KBM-7 (cell line): ENCODE data around the gene NIPBL.
A peak's percentile ranks its signal among the peaks of the same experiment; 100 is the strongest.
"Not testable (repeated sequence)": the region's sequence is repeated elsewhere in the genome, so short reads cannot be mapped to it uniquely, and the experiment has no call there.

Source experiments
- DNase-seq: peaks from one replicate; pipeline ENCODE4 v3.0.0-alpha.2; 2015
- in situ Hi-C: fragments of 300-500 bp; cut with MboI; formaldehyde crosslinking; loops from 2 replicates; pipeline ENCODE4 v1.14.3; 2020; ENCODE audit warnings: low sequenced_read_pairs, low pct_unique_long_range_greater_than_20kb, mixed read lengths

The NIPBL gene

DNA sequence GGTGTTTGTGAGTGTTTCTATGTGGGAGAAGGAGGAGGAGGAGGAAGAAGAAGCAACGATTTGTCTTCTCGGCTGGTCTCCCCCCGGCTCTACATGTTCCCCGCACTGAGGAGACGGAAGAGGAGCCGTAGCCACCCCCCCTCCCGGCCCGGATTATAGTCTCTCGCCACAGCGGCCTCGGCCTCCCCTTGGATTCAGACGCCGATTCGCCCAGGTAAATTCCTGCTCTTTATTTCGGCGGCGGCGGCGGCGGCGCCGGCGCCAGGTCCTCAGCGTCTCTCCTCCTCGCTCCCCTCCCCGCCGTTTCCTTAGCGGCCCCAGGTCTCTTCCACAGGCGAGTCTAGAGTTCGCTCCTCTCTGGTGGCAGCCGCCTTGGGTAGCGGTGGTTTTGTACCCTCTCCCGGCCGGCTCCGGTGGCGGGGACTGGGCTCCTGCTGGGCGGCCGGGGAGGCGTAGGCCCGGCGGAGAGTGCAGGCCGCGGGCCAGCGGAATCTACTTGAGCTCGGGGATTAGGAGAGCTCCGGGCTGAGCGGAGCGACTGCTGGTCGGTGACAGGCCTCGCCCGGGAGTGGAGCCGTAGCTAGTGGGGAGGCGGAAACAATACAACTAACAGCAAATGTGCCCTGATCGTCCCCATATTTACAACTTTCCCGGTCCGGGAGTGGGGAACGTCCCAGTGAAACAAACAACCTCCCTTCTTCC is 547 bp downstream of the NIPBL start:
- in situ Hi-C loops: no loop called here
- peak; percentile 74 for DNase-seq

DNA sequence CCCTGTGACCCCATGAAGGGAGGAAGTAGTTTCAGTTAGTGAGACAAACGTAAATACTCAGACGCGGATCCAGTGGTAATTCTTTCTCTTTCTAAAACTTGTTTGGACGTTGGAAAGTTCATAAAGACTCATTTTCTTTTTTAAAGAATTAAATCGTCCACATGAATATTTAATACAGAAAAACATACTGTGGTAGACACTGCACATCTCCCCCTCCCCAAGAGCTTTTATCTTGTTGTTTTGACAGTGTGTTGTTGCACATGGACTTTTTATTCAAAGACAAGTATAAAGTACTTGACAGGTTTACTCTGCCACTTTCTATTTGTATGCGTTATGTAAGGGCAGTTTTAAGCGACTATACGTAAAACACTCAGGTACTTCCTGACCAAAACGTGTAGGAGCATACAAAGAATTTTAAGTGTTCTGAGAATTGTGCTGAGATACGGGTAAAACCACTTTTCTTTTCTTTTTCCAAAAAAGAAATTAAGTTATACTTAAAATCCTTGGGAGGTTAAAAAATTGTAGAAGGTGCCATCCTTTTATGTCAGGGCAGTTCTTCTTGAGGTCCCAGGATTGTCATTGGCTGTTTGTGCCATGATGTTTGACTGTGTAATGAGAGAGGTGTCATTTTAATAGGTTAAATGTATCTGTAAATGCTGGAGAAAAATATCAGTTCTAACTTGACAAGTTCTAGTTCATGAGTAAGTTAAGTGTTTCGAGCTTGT is 1.3 kb downstream of the NIPBL start:
- in situ Hi-C loops: no loop called here
- peak; percentile 47 for DNase-seq

DNA sequence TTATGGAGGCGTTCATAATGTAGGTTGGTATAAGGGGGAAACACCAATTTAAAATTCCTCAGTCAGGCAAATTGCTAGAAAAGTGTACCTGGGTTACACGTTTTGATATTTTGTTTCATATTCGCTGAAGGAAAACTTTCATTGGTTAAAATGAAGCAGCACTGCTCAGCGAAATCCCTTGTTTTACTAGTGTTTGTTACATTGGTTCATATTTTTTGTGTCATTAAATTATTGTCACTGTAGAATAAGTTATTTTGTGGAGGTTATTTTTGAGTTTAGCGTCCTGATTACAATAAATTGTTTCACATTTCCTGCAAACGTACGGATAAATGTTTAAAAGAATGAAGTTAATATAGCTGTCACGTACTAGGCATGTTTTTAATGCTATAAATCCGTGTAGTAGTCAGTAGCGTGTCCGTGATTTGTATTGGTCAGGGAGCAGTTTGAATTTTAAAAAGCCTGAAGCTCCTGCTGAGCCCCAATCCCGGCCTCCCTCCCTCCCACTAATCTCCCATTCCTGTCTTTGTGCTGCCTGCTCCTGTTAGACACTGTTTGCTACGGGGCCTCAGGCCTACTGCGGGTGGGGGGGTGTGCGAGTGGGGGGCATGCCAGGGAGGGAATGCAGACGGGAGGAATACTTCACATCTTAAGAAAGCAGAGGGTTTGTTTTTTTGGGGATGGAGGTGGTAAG is 2.0 kb downstream of the NIPBL start:
- in situ Hi-C loops: no loop called here
- peak; percentile 28 for DNase-seq

DNA sequence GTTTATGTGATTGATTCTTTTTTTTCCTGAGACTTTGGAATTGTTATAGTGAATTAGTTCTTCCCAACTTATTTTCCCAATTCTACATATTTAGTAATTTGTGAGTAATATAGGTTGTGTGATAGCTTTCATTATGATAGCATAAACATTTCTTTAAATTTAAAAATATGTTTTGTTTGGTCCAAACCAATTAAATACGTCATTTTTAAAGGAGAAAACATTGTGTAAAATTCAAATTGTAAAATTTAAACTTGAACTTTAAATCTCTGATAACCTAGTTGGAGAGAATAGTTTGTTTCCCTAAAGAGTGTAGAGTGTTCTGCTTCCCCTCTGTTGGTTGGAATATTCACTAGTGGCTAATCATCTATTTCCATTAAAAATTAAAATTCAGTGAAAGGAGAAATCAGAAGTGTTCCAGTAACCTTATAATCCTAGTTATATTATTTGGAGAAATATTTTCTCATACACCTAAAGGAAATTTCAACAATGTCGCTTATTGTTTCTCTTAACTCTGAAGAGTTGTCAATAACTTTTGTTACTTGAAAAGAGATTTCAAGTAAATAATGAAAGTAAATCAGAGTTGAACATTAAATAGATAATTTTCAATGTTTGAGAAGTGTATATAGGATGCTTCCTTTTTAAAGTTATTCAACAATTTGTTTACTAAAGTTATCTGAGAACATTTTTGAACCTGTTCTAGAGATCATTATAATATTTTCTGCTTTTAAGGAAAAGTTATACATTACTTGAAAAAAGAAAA is 2.9 kb downstream of the NIPBL start:
- DNase-seq: no peak

DNA sequence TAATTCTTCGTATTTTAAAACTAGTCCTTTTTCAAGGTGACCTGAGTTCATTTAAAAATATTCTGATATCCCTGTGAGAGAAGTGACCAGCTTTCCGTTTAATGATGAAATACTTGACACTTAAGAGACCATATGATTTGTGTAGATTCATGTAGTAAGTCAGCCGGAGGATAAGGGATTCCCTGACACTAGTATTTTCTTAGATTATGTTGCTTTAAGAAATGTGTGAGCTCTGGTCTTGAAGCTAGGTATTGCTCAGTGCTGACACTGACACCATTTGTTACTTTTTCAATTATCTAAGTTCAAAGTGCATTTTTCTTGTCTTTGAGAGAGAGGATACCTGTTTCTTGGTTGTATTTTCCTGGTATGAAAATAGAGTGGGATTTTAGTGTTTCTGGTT is 4.2 kb downstream of the NIPBL start:
- in situ Hi-C loops: no loop called here
- DNase-seq: no peak

More for the DNA sequence above, 2.9 kb downstream of the NIPBL start:
- in situ Hi-C loops: no loop called here

- no peak for DNase-seq
- in situ Hi-C loops: no loop called here
Measured at GRCh38 chr5:36881304-36881703, 4.7 kb downstream of the NIPBL start.

GRCh38 chr5:36881807-36882206 is 5.2 kb downstream of the NIPBL start:
- no peak for DNase-seq
- in situ Hi-C loops: no loop called here

DNA sequence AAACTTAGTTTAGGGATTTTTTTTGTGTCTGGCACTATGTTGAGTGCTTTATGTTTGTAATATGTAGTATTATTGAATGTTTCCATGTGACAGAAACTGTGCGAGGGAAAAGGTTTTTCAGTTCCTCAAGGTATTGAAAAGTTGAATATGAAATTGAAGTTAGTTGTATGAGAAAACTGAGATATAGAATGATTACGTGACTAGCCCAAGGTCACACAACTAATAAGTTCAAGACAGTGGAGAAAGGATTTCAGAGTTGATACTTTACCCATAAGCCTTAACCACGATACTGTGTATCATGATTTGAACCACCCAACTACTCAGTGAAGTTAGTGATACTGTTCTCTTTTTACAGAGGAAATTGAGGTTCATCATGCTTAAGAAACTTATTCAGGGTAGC is 5.7 kb downstream of the NIPBL start:
- in situ Hi-C loops: no loop called here
- DNase-seq: no peak

- in situ Hi-C loops: no loop called here
- DNase-seq: no peak
Measured at GRCh38 chr5:36883894-36884462, 7.4 kb downstream of the NIPBL start.

- no peak for DNase-seq
- in situ Hi-C loops: no loop called here
Measured at GRCh38 chr5:36885149-36885548, 8.6 kb downstream of the NIPBL start.

DNA sequence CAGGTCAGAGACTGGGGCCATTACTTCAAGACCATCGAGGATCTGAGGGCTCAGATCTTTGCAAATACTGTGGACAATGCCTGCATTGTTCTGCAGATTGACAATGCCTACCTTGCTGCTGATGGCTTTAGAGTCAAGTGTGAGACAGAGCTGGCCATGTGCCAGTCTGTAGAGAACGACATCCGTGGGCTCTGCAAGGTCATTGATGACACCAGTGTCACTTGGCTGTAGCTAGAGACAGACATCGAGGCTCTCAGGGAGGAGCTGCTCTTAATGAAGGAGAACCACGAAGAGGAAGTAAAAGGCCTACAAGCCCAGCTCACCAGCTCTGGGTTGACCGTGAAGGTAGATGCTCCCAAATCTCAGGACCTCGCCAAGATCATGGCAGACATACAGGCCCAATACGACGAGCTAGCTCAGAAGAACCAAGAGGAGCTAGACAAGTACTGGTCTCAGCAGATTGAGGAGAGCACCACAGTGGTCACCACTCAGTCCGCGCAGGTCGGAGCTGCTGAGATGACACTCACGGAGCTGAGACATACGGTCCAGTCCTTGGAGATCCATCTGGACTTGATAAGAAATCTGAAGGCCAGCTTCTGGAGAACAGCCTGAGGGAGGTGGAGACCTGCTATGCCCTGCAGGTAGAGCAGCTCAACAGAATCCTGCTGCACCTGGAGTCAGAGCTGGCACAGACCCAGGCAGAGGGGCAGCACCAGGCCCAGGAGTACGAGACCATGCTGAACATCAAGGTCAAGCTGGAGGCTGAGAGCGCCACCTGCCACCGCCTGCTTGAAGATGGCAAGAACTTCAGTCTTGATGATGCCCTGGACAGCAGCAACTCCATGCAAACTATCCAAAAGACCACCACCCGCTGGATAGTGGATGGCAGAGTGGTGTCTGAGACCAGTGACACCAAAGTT is 9.3 kb downstream of the NIPBL start:
- in situ Hi-C loops: no loop called here
- DNase-seq: peak; percentile 36

DNA sequence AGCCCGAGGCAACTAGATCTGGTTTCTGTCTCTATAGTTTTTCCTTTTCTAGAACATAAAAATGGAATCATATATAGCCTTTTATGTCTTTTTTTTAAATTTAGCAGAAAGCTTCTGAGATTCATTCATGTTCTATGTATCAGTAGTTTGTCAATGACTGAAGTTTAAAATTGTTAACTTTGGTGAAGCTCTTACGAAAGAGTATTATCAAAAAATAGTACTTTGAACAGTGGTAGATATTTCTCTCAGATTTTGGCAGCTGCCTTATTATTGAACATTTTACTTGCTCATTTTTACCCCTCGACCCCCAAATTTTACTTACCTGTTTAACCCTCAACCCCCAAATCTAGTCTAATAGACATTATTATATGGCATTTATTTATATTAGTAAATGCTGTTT is 10.2 kb downstream of the NIPBL start:
- DNase-seq: no peak
- in situ Hi-C loops: no loop called here

DNA sequence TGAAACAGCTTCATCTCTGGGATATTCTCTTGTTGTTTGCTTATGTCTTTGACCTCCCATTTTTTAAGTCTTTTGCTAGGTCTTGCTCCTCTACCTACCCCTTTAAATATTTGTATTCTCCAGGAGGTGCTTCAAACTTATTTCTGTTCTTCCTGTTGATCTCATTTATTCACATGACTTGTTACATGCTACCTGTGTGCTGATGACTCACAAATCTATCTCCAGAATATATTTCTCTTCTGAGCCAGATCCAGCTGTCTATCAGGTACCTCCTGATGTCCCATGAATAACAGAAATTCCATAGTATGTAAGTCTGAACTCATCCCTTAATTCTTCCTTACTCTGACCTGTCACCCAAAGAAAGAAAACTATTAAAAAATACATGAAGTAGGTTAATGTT is 11.0 kb downstream of the NIPBL start:
- in situ Hi-C loops: no loop called here
- no peak for DNase-seq

GRCh38 chr5:36888303-36888702 is 11.7 kb downstream of the NIPBL start:
- DNase-seq: no peak
- in situ Hi-C loops: no loop called here

- in situ Hi-C loops: no loop called here
- DNase-seq: no peak
Measured at GRCh38 chr5:36889264-36889663, 12.7 kb downstream of the NIPBL start.

GRCh38 chr5:36891266-36891665 is 14.7 kb downstream of the NIPBL start:
- in situ Hi-C loops: no loop called here
- DNase-seq: no peak

- DNase-seq, in situ Hi-C loops: not testable (repeated sequence)
Measured at GRCh38 chr5:36892085-36892830, 15.7 kb downstream of the NIPBL start.

DNA sequence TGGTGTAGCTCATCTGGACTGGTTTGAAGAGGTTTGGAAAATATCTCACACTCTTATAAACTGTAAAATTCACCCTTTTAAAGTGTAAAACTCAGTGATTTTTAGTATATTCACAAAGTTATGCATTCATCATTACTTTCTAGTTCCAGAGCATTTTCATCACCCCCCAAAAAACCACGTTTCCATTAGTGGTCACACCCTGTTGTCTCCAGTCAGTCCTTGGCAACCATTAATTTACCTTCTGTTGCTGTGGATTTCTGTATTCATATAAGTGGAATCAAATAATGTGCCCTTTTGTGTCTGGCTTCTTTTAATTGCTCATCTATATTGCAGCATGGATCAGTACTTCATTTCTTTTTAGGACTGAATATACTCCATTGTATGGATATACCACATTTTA is 18.4 kb downstream of the NIPBL start:
- in situ Hi-C loops: no loop called here
- DNase-seq: no peak
